Thymus (tissue), 11 donors: ENCODE measurements around the gene FASLG. TPM values are rescaled to one million over a fixed set of nuclear protein-coding genes. Genes with fewer than 3 reads are reported as not detected.

ENCODE experiments used
- DNase-seq, 9 donors: peaks; one replicate each; pipeline ENCODE4 v3.0.0-alpha.2; 2013; ENCODE audit warnings: low spot score in 9 of 9, low read depth in 6 of 9, missing footprints in 1 of 9
- H3K27ac ChIP-seq, 2 donors: one replicate each; pipeline ENCODE4 v1.5.1; 2013; ENCODE audit warnings: control low read depth in 1 of 2, low read depth in 1 of 2, low read length in 1 of 2, mild to moderate bottlenecking in 1 of 2, moderate library complexity in 1 of 2
- H3K27me3 ChIP-seq, 2 donors: one replicate each; pipeline ENCODE4 v1.5.1; 2013; ENCODE audit warnings: low read length in 1 of 2; ENCODE audit not compliant: control insufficient read depth in 2 of 2, insufficient read depth in 1 of 2
- H3K36me3 ChIP-seq, 2 donors: one replicate each; pipeline ENCODE4 v1.5.1; 2013; ENCODE audit warnings: low read length in 1 of 2, mild to moderate bottlenecking in 1 of 2, moderate library complexity in 1 of 2; ENCODE audit not compliant: control insufficient read depth in 2 of 2, insufficient read depth in 2 of 2
- H3K4me1 ChIP-seq, 2 donors: one replicate each; pipeline ENCODE4 v1.5.1; 2013; ENCODE audit warnings: low read length in 2 of 2; ENCODE audit not compliant: control insufficient read depth in 2 of 2, insufficient read depth in 2 of 2
- H3K4me3 ChIP-seq, 2 donors: one replicate each; pipeline ENCODE4 v1.5.1; 2013; ENCODE audit warnings: low read length in 2 of 2, control low read depth in 1 of 2, mild to moderate bottlenecking in 1 of 2
- H3K9me3 ChIP-seq, 2 donors: one replicate each; pipeline ENCODE4 v1.5.1; 2013; ENCODE audit warnings: low read length in 1 of 2, mild to moderate bottlenecking in 1 of 2; ENCODE audit not compliant: control insufficient read depth in 2 of 2, insufficient read depth in 1 of 2
- WGBS: extraction: QIAGEN DNeasy Blood & Tissue Kit; methylation state at CpG from one replicate; pipeline ENCODE4 v1.1.7; 2013; 5-methylcytosine and 5-hydroxymethylcytosine counted together
- polyA plus RNA-seq: library from polyadenylated mRNA; stranded (reverse); fragments of 200-250 nt; gene quantifications from one replicate; pipeline ENCODE4 v1.2.3, GENCODE V29; 2013
- total RNA-seq: library from RNA; stranded (reverse); fragments of 120-200 nt; gene quantifications from one replicate; pipeline ENCODE4 v1.2.4, GENCODE V29; 2013
- donor health status: healthy.

Gene FASLG
- total and polyA plus RNA-seq, 2 donors, result 0.32 to 0.71 TPM

GRCh38 chr1:172704001-172704400 is 45.1 kb downstream of the FASLG start:
- Histone ChIP-seq H3K4me1 (peaks cover 11 to 46% of the 10 kb centered on the region in 2 donors), H3K27ac (no peak overlapping the region), H3K4me3 (no peak overlapping the region), H3K36me3 (no peaks in the 10 kb centered on the region), H3K9me3 (no peaks in the 10 kb centered on the region), H3K27me3 (peaks cover 0 to 3% of the 10 kb centered on the region in 2 donors)
- no peak for DNase-seq
- 7% methylated on average over 1 of the region's 1 CpG for WGBS

- DNase-seq, result no peak
- no peak overlapping the region for H3K4me3 ChIP-seq
- H3K27ac ChIP-seq, result no peak overlapping the region
- H3K4me1 ChIP-seq, result peaks cover 8 to 40% of the 10 kb centered on the region in 2 donors
- peaks cover 0 to 3% of the 10 kb centered on the region in 2 donors for H3K27me3 ChIP-seq
- 15% methylated on average over 2 of the region's 2 CpGs for WGBS
- H3K36me3 ChIP-seq, result no peaks in the 10 kb centered on the region
- no peaks in the 10 kb centered on the region for H3K9me3 ChIP-seq
Measured at GRCh38 chr1:172704420-172705210, 45.7 kb downstream of the FASLG start.

- peak in 8 of 9 donors; percentile 39 to 86 (median 64) for DNase-seq
- H3K9me3 ChIP-seq, result no peaks in the 10 kb centered on the region
- no peaks in the 10 kb centered on the region for H3K36me3 ChIP-seq
- no peak overlapping the region for H3K4me3 ChIP-seq
- WGBS, result 1% methylated on average over 2 of the region's 2 CpGs
- H3K27ac ChIP-seq, result no peak overlapping the region
- H3K4me1 ChIP-seq, result peaks cover 7 to 34% of the 10 kb centered on the region in 2 donors
- no peaks in the 10 kb centered on the region for H3K27me3 ChIP-seq
Measured at GRCh38 chr1:172708452-172708851, 49.5 kb downstream of the FASLG start.

GRCh38 chr1:172711558-172711957 is 52.7 kb downstream of the FASLG start:
- Histone ChIP-seq H3K27me3 (no peaks in the 10 kb centered on the region), H3K27ac (no peak overlapping the region), H3K4me1 (peaks cover 6 to 23% of the 10 kb centered on the region in 2 donors), H3K4me3 (no peak overlapping the region), H3K36me3 (no peaks in the 10 kb centered on the region), H3K9me3 (no peaks in the 10 kb centered on the region)
- 97% methylated on average over 1 of the region's 1 CpG for WGBS
- no peak for DNase-seq

DNA sequence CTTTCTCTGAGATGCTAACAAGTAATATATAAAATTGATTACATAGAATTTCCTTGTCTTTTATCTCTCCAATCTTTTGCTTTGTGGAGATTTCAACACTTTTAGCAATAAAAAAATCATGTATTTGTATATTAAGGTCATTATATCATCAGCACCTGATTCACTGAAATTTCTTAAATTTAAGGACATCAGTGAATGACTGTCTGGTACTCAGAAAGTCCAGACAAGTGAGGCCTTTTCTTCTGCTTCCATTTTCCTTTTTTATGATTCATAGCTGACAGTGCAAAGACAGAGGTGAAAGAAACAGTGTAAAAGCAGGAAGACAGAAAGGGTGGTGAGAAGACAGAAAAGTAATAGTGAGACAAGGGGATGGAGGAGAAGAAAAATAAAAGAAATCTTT is 54.6 kb downstream of the FASLG start:
- H3K9me3 ChIP-seq, result no peaks in the 10 kb centered on the region
- H3K27me3 ChIP-seq, result no peaks in the 10 kb centered on the region
- H3K4me3 ChIP-seq, result no peak overlapping the region
- H3K4me1 ChIP-seq, result peaks cover 5 to 15% of the 10 kb centered on the region in 2 donors
- H3K36me3 ChIP-seq, result no peaks in the 10 kb centered on the region
- no peak for DNase-seq
- no peak overlapping the region for H3K27ac ChIP-seq

Other genes with a start within 250 kb of the FASLG start
- 0.28 TPM for gene C1orf105, start 238.4 kb upstream of the FASLG start, total RNA-seq
- 0.30 TPM for gene C1orf105, start 238.4 kb upstream of the FASLG start, polyA plus RNA-seq
- 32.1 TPM for gene PIGC, start 215.0 kb upstream of the FASLG start, total RNA-seq
- 41.0 TPM for gene PIGC, start 215.0 kb upstream of the FASLG start, polyA plus RNA-seq
- 27.2 TPM for gene SUCO, start 126.0 kb upstream of the FASLG start, total RNA-seq
- 30.5 TPM for gene SUCO, start 126.0 kb upstream of the FASLG start, polyA plus RNA-seq